CD4-positive, CD25-positive, alpha-beta regulatory T cell (primary cell): ENCODE measurements around the gene NAA80. TPM values are rescaled to one million over a fixed set of nuclear protein-coding genes. Genes with fewer than 3 reads are reported as not detected.
"Not testable (repeated sequence)": the region's sequence is repeated elsewhere in the genome, so short reads cannot be mapped to it uniquely, and the experiment has no call there.

Experiments
- ATAC-seq, 2 donors: fragments of 150-1000 bp; cut with Tn5 transposase; one replicate each; pipeline ENCODE4 v1.10.0; 2021; ENCODE audit warnings: low read depth in 2 of 2, moderate number of reproducible peaks in 2 of 2, moderate library complexity in 1 of 2
- DNase-seq, 3 donors: peaks; one replicate each; pipeline versions ENCODE4 v3.0.0 to v3.0.0-alpha.2; 2012 to 2022; ENCODE audit warnings: mixed read lengths in 1 of 3
- H3K27ac ChIP-seq: one replicate; pipeline ENCODE4 v1.7.0; 2013; ENCODE audit warnings: mild to moderate bottlenecking, low read length; ENCODE audit not compliant: insufficient read depth, poor library complexity, severe bottlenecking
- H3K27me3 ChIP-seq: one replicate; pipeline ENCODE4 v1.7.0; 2013; ENCODE audit warnings: low read length; ENCODE audit not compliant: control insufficient read depth, insufficient read depth
- H3K36me3 ChIP-seq: one replicate; pipeline ENCODE4 v1.7.0; 2013; ENCODE audit warnings: mild to moderate bottlenecking, low read length, moderate library complexity; ENCODE audit not compliant: control insufficient read depth, insufficient read depth
- H3K4me1 ChIP-seq: 2 replicates; pipeline ENCODE4 v1.7.0; 2013; ENCODE audit warnings: mild to moderate bottlenecking, low read length; ENCODE audit not compliant: insufficient read depth, control insufficient read depth, poor library complexity, severe bottlenecking
- H3K4me3 ChIP-seq: one replicate; pipeline ENCODE4 v1.7.0; 2013; ENCODE audit warnings: low read depth, mild to moderate bottlenecking, low read length, moderate library complexity
- H3K9me3 ChIP-seq, 2 experiments: 1 replicate in 1 of 2; 2 replicates in 1 of 2; pipeline ENCODE4 v1.7.0; 2013; ENCODE audit warnings: low read length in 2 of 2, mild to moderate bottlenecking in 1 of 2, moderate library complexity in 1 of 2; ENCODE audit not compliant: control insufficient read depth in 2 of 2
- H3K27ac Mint-ChIP-seq, 3 donors: one replicate each; pipeline ENCODE4 v1.8.0; 2020 to 2022; ENCODE audit warnings: mild to moderate bottlenecking in 3 of 3, mixed read lengths in 3 of 3, moderate library complexity in 2 of 3
- H3K27me3 Mint-ChIP-seq: one replicate; pipeline ENCODE4 v1.8.0; 2022; ENCODE audit warnings: mild to moderate bottlenecking, mixed read lengths
- H3K36me3 Mint-ChIP-seq: one replicate; pipeline ENCODE4 v1.8.0; 2020; ENCODE audit warnings: mixed read lengths
- H3K4me1 Mint-ChIP-seq, 4 donors: one replicate each; pipeline ENCODE4 v1.8.0; 2020 to 2022; ENCODE audit warnings: mixed read lengths in 4 of 4, mild to moderate bottlenecking in 1 of 4
- H3K4me3 Mint-ChIP-seq, 4 donors: one replicate each; pipeline ENCODE4 v1.8.0; 2020 to 2022; ENCODE audit warnings: mild to moderate bottlenecking in 4 of 4, mixed read lengths in 4 of 4, moderate library complexity in 3 of 4
- H3K9me3 Mint-ChIP-seq, 7 donors: one replicate each; pipeline ENCODE4 v1.8.0; 2020 to 2022; ENCODE audit warnings: mixed read lengths in 7 of 7, mild to moderate bottlenecking in 3 of 7, moderate library complexity in 2 of 7
- polyA plus RNA-seq, 4 donors: library from polyadenylated mRNA; unstranded; fragments of 300-500 nt; fragmentation: Illumina TruSeq; gene quantifications; one replicate each; pipeline ENCODE4 v1.2.3, GENCODE V29; 2021
- total RNA-seq: library from RNA; stranded (reverse); gene quantifications from one replicate; pipeline ENCODE4 v1.2.3, GENCODE V29; 2022

NAA80 gene
- total and polyA plus RNA-seq, 5 donors from 2014 or later: 13.6 to 31.9 (median 15.1) TPM

- ATAC-seq (no peak), DNase-seq (no peak)
- H3K27ac ChIP-seq: no peak overlapping the region
- Mint-ChIP-seq H3K4me3 (no peak overlapping the region), H3K36me3 (no peaks in the 10 kb centered on the region), H3K4me1 (peaks cover 0 to 3% (median 1%) of the 10 kb centered on the region in 4 donors), H3K27ac (no peak overlapping the region), H3K9me3 (peaks cover 0 to 2% (median 0%) of the 10 kb centered on the region in 7 donors), H3K27me3 (peaks cover 12% of the 10 kb centered on the region)
- H3K4me1 ChIP-seq: peaks cover 5% of the 10 kb centered on the region
- no peaks in the 10 kb centered on the region for H3K36me3 ChIP-seq
- H3K9me3 ChIP-seq: no peaks in the 10 kb centered on the region
- no peaks in the 10 kb centered on the region for H3K27me3 ChIP-seq
- H3K4me3 ChIP-seq: no peak overlapping the region
These were observed 34.2 kb downstream of the NAA80 start for GRCh38 chr3:50264964-50265485.

GRCh38 chr3:50264383-50264963, 34.7 kb downstream of the NAA80 start:
- ATAC-seq: no peak
- DNase-seq: no peak
- H3K27me3 ChIP-seq: no peaks in the 10 kb centered on the region
- H3K4me3 ChIP-seq: no peak overlapping the region
- Mint-ChIP-seq H3K36me3 (no peaks in the 10 kb centered on the region), H3K27me3 (peaks cover 12% of the 10 kb centered on the region), H3K4me1 (peaks cover 0 to 7% (median 3%) of the 10 kb centered on the region in 4 donors), H3K9me3 (peaks cover 0 to 2% (median 0%) of the 10 kb centered on the region in 7 donors), H3K4me3 (no peak overlapping the region), H3K27ac (no peak overlapping the region)
- H3K27ac ChIP-seq: no peak overlapping the region
- H3K36me3 ChIP-seq: no peaks in the 10 kb centered on the region
- H3K9me3 ChIP-seq: no peaks in the 10 kb centered on the region
- peaks cover 10% of the 10 kb centered on the region for H3K4me1 ChIP-seq

GRCh38 chr3:50263478-50264382, 35.5 kb downstream of the NAA80 start:
- DNase-seq: no peak
- no peak overlapping the region for H3K27ac Mint-ChIP-seq
- no peak for ATAC-seq
- H3K9me3 ChIP-seq: no peaks in the 10 kb centered on the region
- H3K27me3 Mint-ChIP-seq: peaks cover 12% of the 10 kb centered on the region
- H3K27ac ChIP-seq: no peak overlapping the region
- no peak overlapping the region for H3K4me3 Mint-ChIP-seq
- H3K4me1 Mint-ChIP-seq: peaks cover 0 to 11% (median 4%) of the 10 kb centered on the region in 4 donors
- H3K9me3 Mint-ChIP-seq: peaks cover 0 to 2% (median 0%) of the 10 kb centered on the region in 7 donors
- H3K36me3 Mint-ChIP-seq: no peaks in the 10 kb centered on the region
- H3K36me3 ChIP-seq: no peaks in the 10 kb centered on the region
- H3K27me3 ChIP-seq: no peaks in the 10 kb centered on the region
- no peak overlapping the region for H3K4me3 ChIP-seq
- H3K4me1 ChIP-seq: peaks cover 12% of the 10 kb centered on the region

GRCh38 chr3:50262778-50263177, 36.4 kb downstream of the NAA80 start:
- Mint-ChIP-seq H3K4me3 (no peak overlapping the region), H3K9me3 (peaks cover 0 to 2% (median 0%) of the 10 kb centered on the region in 7 donors), H3K27ac (peak overlapping the region in 1 of 3 donors; percentile 79), H3K36me3 (no peaks in the 10 kb centered on the region), H3K27me3 (peaks cover 12% of the 10 kb centered on the region), H3K4me1 (peaks cover 0 to 11% (median 3%) of the 10 kb centered on the region in 4 donors)
- Histone ChIP-seq H3K9me3 (no peaks in the 10 kb centered on the region), H3K4me3 (no peak overlapping the region), H3K4me1 (peaks cover 12% of the 10 kb centered on the region), H3K36me3 (peaks cover 6% of the 10 kb centered on the region), H3K27me3 (no peaks in the 10 kb centered on the region), H3K27ac (no peak overlapping the region)
- DNase-seq (no peak), ATAC-seq (no peak)

GRCh38 chr3:50262200-50262599, 37.0 kb downstream of the NAA80 start:
- ATAC-seq, DNase-seq, H3K27ac Mint-ChIP-seq, H3K27ac ChIP-seq, H3K27me3 ChIP-seq, H3K36me3 Mint-ChIP-seq, H3K9me3 Mint-ChIP-seq, H3K4me3 Mint-ChIP-seq, H3K9me3 ChIP-seq, H3K4me3 ChIP-seq: not testable (repeated sequence)
- Histone ChIP-seq H3K4me1 (peaks cover 12% of the 10 kb centered on the region), H3K36me3 (peaks cover 11% of the 10 kb centered on the region)
- peaks cover 12% of the 10 kb centered on the region for H3K27me3 Mint-ChIP-seq
- peaks cover 0 to 11% (median 3%) of the 10 kb centered on the region in 4 donors for H3K4me1 Mint-ChIP-seq

GRCh38 chr3:50261505-50261904, 37.7 kb downstream of the NAA80 start:
- Mint-ChIP-seq H3K27me3 (peaks cover 12% of the 10 kb centered on the region), H3K9me3 (peaks cover 0 to 2% (median 0%) of the 10 kb centered on the region in 7 donors), H3K36me3 (peaks cover 5% of the 10 kb centered on the region), H3K4me1 (peaks cover 0 to 15% (median 3%) of the 10 kb centered on the region in 4 donors), H3K27ac (peak overlapping the region in 1 of 3 donors; percentile 56), H3K4me3 (no peak overlapping the region)
- Histone ChIP-seq H3K36me3 (peaks cover 18% of the 10 kb centered on the region), H3K9me3 (no peaks in the 10 kb centered on the region), H3K4me3 (no peak overlapping the region), H3K27me3 (no peaks in the 10 kb centered on the region), H3K4me1 (peaks cover 12% of the 10 kb centered on the region), H3K27ac (no peak overlapping the region)
- ATAC-seq (no peak), DNase-seq (no peak)

GRCh38 chr3:50260942-50261441, 38.2 kb downstream of the NAA80 start:
- Mint-ChIP-seq H3K9me3 (peaks cover 0 to 2% (median 0%) of the 10 kb centered on the region in 7 donors), H3K36me3 (peaks cover 7% of the 10 kb centered on the region), H3K27me3 (peaks cover 9% of the 10 kb centered on the region), H3K27ac (peak overlapping the region in 1 of 3 donors; percentile 56), H3K4me3 (no peak overlapping the region), H3K4me1 (peaks cover 0 to 16% (median 4%) of the 10 kb centered on the region in 4 donors)
- Histone ChIP-seq H3K4me1 (peaks cover 12% of the 10 kb centered on the region), H3K4me3 (no peak overlapping the region), H3K27ac (no peak overlapping the region), H3K36me3 (peaks cover 23% of the 10 kb centered on the region), H3K9me3 (no peaks in the 10 kb centered on the region), H3K27me3 (no peaks in the 10 kb centered on the region)
- ATAC-seq: no peak
- no peak for DNase-seq
